Testis (tissue), 2 donors: Measurements from ENCODE around the gene FKBP2.

Experiments used
- CTCF ChIP-seq, 3 experiments: fragments of 450-650 bp in 2 of 3; fragments of 200-600 bp in 1 of 3; sonication (generic) in 1 of 3; IDR thresholded peaks; one replicate each; pipeline ENCODE4 v1.5.1; 2016 to 2019; ENCODE audit warnings: antibody characterized with exemption in 3 of 3, mild to moderate bottlenecking in 2 of 3, moderate library complexity in 1 of 3
- POLR2A ChIP-seq: fragments of 450-650 bp; IDR thresholded peaks from one replicate; pipeline ENCODE4 v1.6.1; 2017; ENCODE audit warnings: antibody characterized with exemption, mild to moderate bottlenecking, moderate library complexity

- TF ChIP-seq CTCF (IDR thresholded peaks at IDR 0.05): no peak
- no peak for TF ChIP-seq POLR2A
Measured at GRCh38 chr11:64263947-64264317, 23.0 kb downstream of the FKBP2 start.
